Psoas muscle (tissue), 8 donors: Measurements from ENCODE around the gene CCDC40. TPM values are rescaled to one million over a fixed set of nuclear protein-coding genes. Genes with fewer than 3 reads are reported as not detected.

Experiments
- ATAC-seq, 4 donors: fragments of 200-7000 bp; cut with Tn5 transposase; one replicate each; pipeline ENCODE4 v1.9.1; 2020; ENCODE audit warnings: moderate library complexity in 3 of 4, mild to moderate bottlenecking in 2 of 4
- DNase-seq, 2 donors: peaks; one replicate each; pipeline ENCODE4 v3.0.0-alpha.2; 2020
- H3K27ac ChIP-seq: fragments of 200-600 bp; one replicate; pipeline ENCODE4 v1.8.0; 2022
- H3K27me3 ChIP-seq, 3 donors: fragments of 200-600 bp in 1 of 3; one replicate each; pipeline versions ENCODE4 v1.6.1 to v1.8.0; 2013 to 2022; ENCODE audit warnings: low read length in 2 of 3, mild to moderate bottlenecking in 2 of 3, moderate library complexity in 1 of 3; ENCODE audit not compliant: insufficient read depth in 3 of 3
- H3K36me3 ChIP-seq, 2 donors: fragments of 200-600 bp in 1 of 2; one replicate each; pipeline versions ENCODE4 v1.6.1 to v1.8.0; 2013 to 2022; ENCODE audit warnings: low read depth in 1 of 2, mild to moderate bottlenecking in 1 of 2, moderate library complexity in 1 of 2; ENCODE audit not compliant: insufficient read depth in 1 of 2
- H3K4me1 ChIP-seq: fragments of 200-600 bp; one replicate; pipeline ENCODE4 v1.8.0; 2022
- H3K4me3 ChIP-seq: fragments of 200-600 bp; one replicate; pipeline ENCODE4 v1.8.0; 2022; ENCODE audit warnings: mild to moderate bottlenecking
- H3K9me3 ChIP-seq: fragments of 200-600 bp; one replicate; pipeline ENCODE4 v1.8.0; 2022
- CTCF ChIP-seq: fragments of 200-600 bp; IDR thresholded peaks from one replicate; pipeline ENCODE4 v1.8.0; 2022; ENCODE audit warnings: antibody characterized with exemption
- WGBS, 3 donors: extraction: QIAGEN DNeasy Blood & Tissue Kit; methylation state at CpG; one replicate each; pipeline versions ENCODE4 v1.1.6 to v1.1.7; 2013; 5-methylcytosine and 5-hydroxymethylcytosine counted together
- intact Hi-C, 2 donors: fragments of 100-400 bp; cut with DNase I; formaldehyde crosslinking; loops; one replicate each; pipeline versions ENCODE4 v1.11.0 to v1.14.2; 2022
- polyA plus RNA-seq, 3 donors: library from polyadenylated mRNA; stranded (reverse); fragments of 200-250 nt; gene quantifications; one replicate each; pipeline ENCODE4 v1.2.3, GENCODE V29; 2013
- total RNA-seq, 4 donors: library from RNA; stranded (reverse); fragmentation: NEBNext Ultra II Directional in 2 of 4; extraction: Animal tissue kit (Norgen Biotek cat#: 25700) in 2 of 4; gene quantifications; one replicate each; pipeline versions ENCODE4 v1.2.1 to v1.2.4, GENCODE V29; 2021 to 2023
- donor health status: healthy with polysubstance abuse.
- donor health status: DM: no; HTN: no; CAD: no; lungs with moderate emphysema.
- donor health status: Bipolar disorder and iron deficiency.
- donor health status: healthy.
- donor health status: DM: yes; HTN: yes; CAD: no.
- donor health status: DM: no; HTN: no; CAD: no.
- donor health status: DM: no; HTN: no; CAD: no.
- donor health status: DM: yes; HTN: yes; CAD: no.

The CCDC40 gene
- total and polyA plus RNA-seq, 7 donors: 0.51 to 1.9 (median 1.4) TPM

- Histone ChIP-seq H3K9me3 (no peaks in the 10 kb centered on the region), H3K36me3 (peaks cover 26 to 56% of the 10 kb centered on the region in 2 donors), H3K4me1 (no peaks in the 10 kb centered on the region), H3K27me3 (no peaks in the 10 kb centered on the region), H3K4me3 (no peak overlapping the region), H3K27ac (no peak overlapping the region)
- WGBS, 3 donors: 80 to 87% (median 85%) methylated on average over 5 of the region's 5 CpGs
- no peak for DNase-seq
- ATAC-seq: no peak
- TF ChIP-seq CTCF: no peak
- intact Hi-C loops: loop anchor here in 1 of 2 donors (10.0 kb wide), 1 partner anchor 232 kb away; no protein-coding TSS in a partner anchor
These were observed 96.6 kb downstream of the CCDC40 start for GRCh38 chr17:80132906-80133625.

- DNase-seq: no peak
- H3K9me3 ChIP-seq: no peaks in the 10 kb centered on the region
- no peaks in the 10 kb centered on the region for H3K27me3 ChIP-seq
- no peak for TF ChIP-seq CTCF
- H3K4me3 ChIP-seq: no peak overlapping the region
- H3K4me1 ChIP-seq: no peaks in the 10 kb centered on the region
- WGBS, 3 donors: 91 to 97% (median 95%) methylated on average over 6 of the region's 6 CpGs
- peaks cover 29 to 62% of the 10 kb centered on the region in 2 donors for H3K36me3 ChIP-seq
- intact Hi-C loops: loop anchor here in 1 of 2 donors (10.0 kb wide), 1 partner anchor 231 kb away; no protein-coding TSS in a partner anchor
- H3K27ac ChIP-seq: no peak overlapping the region
- ATAC-seq: no peak
These were observed 97.2 kb downstream of the CCDC40 start for GRCh38 chr17:80133626-80133970.

GRCh38 chr17:80137131-80137530 lies 100.7 kb downstream of the CCDC40 start:
- WGBS, 3 donors: 92 to 93% (median 93%) methylated on average over 9 of the region's 9 CpGs

GRCh38 chr17:80138856-80139426 lies 102.5 kb downstream of the CCDC40 start:
- no peak for ATAC-seq
- Histone ChIP-seq H3K27ac (no peak overlapping the region), H3K4me3 (no peak overlapping the region), H3K36me3 (peaks cover 30 to 100% of the 10 kb centered on the region in 2 donors), H3K4me1 (no peaks in the 10 kb centered on the region), H3K27me3 (no peaks in the 10 kb centered on the region), H3K9me3 (no peaks in the 10 kb centered on the region)
- no peak for TF ChIP-seq CTCF
- no peak for DNase-seq
- intact Hi-C loops: loop anchor here in 1 of 2 donors (10.0 kb wide), 1 partner anchor 226 kb away; no protein-coding TSS in a partner anchor
- WGBS, 3 donors: 89 to 93% (median 90%) methylated on average over 18 of the region's 18 CpGs

More at GRCh38 chr17:80137131-80137530, 100.7 kb downstream of the CCDC40 start:
- Histone ChIP-seq H3K27ac (no peak overlapping the region), H3K4me1 (no peaks in the 10 kb centered on the region), H3K4me3 (no peak overlapping the region), H3K27me3 (no peaks in the 10 kb centered on the region), H3K9me3 (no peaks in the 10 kb centered on the region), H3K36me3 (peaks cover 36 to 97% of the 10 kb centered on the region in 2 donors)
- TF ChIP-seq CTCF: no peak
- DNase-seq (no peak), ATAC-seq (no peak)
- intact Hi-C loops: loop anchor here in 1 of 2 donors (10.0 kb wide), 1 partner anchor 228 kb away; no protein-coding TSS in a partner anchor
